Measurements from ENCODE around the gene LDHD. TPM values are rescaled to one million over a fixed set of nuclear protein-coding genes. Genes with fewer than 3 reads are reported as not detected.

Gene LDHD
- total RNA-seq, 3 donors from 2014 or later: 52.6 to 132 (median 67.2) TPM

DNA sequence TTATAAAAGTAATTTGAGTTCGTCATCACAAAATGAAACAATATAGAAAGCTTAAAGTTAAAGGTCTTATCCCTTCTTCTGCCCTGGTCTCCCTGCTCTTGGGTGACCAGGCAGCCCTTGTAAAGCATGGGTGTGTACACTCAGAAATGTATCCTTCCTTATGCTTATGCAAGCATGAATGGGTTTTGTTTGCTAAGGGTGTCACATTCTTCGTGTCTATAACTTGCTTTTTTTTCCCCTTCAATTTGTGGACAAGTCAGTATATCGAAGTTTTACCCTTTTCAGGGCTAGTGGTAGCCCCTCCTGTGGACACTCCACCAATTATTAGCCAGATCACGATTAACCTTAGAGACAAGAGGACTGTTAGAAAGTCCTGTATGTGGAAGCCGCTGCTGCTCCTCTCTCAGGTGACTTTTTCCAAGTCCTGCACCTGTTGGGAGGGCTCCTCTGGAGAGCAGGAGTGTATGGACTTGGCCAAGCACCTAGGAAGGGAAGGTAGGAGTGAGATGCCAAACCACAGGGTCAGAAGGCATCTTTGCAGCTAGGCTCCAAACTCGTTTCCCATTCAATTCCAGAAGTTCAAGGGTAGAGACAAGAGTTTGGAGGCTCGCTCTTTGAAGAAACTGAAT is 50.9 kb downstream of the LDHD start:
- Histone ChIP-seq H3K9me3 (no peaks in the 10 kb centered on the region), H3K4me3 (no peak overlapping the region), H3K4me1 (ENCODE audit: low read depth) (peaks cover 31% of the 10 kb centered on the region), H3K36me3 (ENCODE audit: low read depth) (no peaks in the 10 kb centered on the region)
- peak; percentile 82 for ATAC-seq
- DNase-seq: peak in 1 of 3 donors; percentile 76
- intact Hi-C loops (cut with DNase I, micrococcal nuclease): no loop called here
- TF ChIP-seq, protein P1, sequence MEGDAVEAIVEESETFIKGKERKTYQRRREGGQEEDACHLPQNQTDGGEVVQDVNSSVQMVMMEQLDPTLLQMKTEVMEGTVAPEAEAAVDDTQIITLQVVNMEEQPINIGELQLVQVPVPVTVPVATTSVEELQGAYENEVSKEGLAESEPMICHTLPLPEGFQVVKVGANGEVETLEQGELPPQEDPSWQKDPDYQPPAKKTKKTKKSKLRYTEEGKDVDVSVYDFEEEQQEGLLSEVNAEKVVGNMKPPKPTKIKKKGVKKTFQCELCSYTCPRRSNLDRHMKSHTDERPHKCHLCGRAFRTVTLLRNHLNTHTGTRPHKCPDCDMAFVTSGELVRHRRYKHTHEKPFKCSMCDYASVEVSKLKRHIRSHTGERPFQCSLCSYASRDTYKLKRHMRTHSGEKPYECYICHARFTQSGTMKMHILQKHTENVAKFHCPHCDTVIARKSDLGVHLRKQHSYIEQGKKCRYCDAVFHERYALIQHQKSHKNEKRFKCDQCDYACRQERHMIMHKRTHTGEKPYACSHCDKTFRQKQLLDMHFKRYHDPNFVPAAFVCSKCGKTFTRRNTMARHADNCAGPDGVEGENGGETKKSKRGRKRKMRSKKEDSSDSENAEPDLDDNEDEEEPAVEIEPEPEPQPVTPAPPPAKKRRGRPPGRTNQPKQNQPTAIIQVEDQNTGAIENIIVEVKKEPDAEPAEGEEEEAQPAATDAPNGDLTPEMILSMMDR (IDR thresholded peaks at IDR 0.05): no peak

DNA sequence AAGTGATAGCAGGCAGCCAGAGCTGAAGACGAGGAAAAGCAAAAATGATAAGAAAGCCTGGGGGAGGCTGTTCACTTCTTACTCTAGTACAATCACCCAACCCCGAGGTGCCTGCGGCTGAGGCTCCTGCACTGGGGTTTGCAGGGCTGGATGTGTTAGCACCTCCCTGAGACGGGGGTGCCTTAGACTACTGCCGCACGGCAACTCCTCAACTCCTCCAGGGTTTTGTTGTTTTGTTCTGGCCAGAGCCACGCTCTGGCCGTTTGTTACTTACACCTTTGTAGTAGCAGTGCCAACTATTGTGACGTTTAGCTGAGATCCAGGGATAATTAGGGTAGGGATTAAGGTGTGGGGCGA is 51.5 kb downstream of the LDHD start:
- DNase-seq (peak; percentile 55 to 69 (median 64)), ATAC-seq (peak; percentile 46)
- intact Hi-C loops (cut with DNase I, micrococcal nuclease): no loop called here
- Histone ChIP-seq H3K9me3 (no peaks in the 10 kb centered on the region), H3K4me3 (no peak overlapping the region), H3K4me1 (ENCODE audit: low read depth) (peaks cover 28% of the 10 kb centered on the region), H3K36me3 (ENCODE audit: low read depth) (no peaks in the 10 kb centered on the region)
- TF ChIP-seq, protein P1 (IDR thresholded peaks at IDR 0.05): no peak

DNA sequence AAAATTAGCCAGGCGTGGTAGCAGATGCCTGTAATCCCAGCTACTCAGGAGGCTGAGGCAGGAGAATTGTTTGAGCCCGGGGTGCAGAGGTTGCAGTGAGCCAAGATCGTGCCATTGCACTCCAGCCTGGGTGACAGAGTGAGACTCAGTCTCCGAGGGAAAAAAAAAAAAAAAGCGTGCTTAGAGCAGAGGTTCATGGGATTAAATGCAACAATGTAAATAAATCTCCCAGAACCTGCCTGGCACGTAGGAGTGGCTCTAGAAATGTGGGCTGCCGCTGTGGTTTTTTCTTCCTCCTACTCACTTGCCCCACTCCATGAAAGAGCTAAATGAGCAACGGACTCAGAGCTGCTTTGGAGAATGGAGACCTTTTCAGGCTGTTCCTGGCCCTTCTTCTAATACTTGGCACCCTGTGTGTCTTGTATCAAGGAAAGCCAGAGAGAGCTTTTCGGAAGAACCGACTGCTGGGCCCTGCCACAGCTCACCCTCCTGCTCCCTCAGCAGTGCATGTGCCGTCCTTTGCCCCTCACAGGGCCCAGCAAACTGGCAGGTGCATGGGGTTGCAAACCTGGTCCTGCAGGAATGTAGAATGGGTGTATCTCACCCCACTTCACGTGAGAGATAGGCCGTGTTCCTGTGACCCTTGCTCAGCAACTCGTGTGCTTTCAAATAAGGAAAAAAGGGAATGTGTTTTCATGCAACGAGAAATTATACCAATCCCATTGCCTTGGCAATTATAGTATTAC is 52.0 kb downstream of the LDHD start:
- no peak overlapping the region for H3K4me3 ChIP-seq
- H3K4me1 ChIP-seq (ENCODE audit: low read depth): peaks cover 22% of the 10 kb centered on the region
- DNase-seq: peak; percentile 74 to 78 (median 77)
- H3K36me3 ChIP-seq (ENCODE audit: low read depth): no peaks in the 10 kb centered on the region
- intact Hi-C loops (cut with DNase I, micrococcal nuclease): no loop called here
- no peaks in the 10 kb centered on the region for H3K9me3 ChIP-seq
- ATAC-seq: peak; percentile 85
- TF ChIP-seq, protein P1 (IDR thresholded peaks at IDR 0.05): no peak

DNA sequence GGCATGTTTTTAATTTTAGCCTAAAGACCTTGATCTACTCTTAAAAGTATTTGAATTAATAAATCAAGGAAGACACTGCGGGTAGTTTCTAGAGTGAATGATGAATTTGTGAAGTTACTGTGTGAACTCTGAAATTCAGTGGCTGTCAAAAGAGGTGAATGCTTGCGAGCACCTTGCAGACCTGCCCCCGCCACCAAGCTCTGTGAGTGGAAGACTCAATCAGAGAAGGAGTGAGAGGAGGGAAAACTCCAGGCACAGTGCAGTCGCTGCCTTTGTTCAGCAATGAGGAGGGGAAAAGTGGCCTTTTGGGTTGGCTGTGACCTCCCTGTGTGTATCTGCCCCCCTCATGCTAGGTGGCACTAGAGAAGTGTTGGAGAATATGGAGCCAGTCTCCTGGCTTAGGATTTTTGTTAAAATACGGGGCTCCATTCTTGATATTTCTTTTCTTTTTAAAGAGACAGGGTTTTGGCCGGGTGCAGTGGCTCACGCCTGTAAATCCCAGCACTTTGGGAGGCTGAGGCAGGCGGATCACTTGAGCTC is 53.0 kb downstream of the LDHD start:
- intact Hi-C loops (cut with DNase I, micrococcal nuclease): no loop called here
- DNase-seq: no peak
- Histone ChIP-seq H3K4me1 (ENCODE audit: low read depth) (peaks cover 20% of the 10 kb centered on the region), H3K4me3 (no peak overlapping the region), H3K9me3 (no peaks in the 10 kb centered on the region), H3K36me3 (ENCODE audit: low read depth) (no peaks in the 10 kb centered on the region)
- no peak for ATAC-seq
- TF ChIP-seq, protein P1 (IDR thresholded peaks at IDR 0.05): no peak

DNA sequence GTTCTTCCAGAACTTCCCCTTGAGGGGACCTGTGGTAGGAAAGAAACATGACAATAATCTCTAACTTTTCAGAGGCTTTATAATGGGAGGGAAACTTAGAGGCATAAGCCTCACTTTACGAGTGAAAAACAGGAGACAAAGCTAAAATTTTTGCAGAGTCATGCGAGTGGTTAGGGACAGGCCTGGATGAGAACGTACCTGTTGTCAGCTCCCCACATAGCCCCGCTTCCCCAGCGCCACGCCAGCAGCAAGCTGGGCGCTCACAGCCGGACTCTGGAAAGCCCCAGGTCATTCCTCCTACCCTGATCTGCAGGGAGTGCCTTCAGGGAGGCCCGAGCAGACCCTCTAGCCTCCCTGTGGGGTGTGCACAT is 53.6 kb downstream of the LDHD start:
- H3K9me3 ChIP-seq: no peaks in the 10 kb centered on the region
- H3K4me1 ChIP-seq (ENCODE audit: low read depth): peaks cover 20% of the 10 kb centered on the region
- no peaks in the 10 kb centered on the region for H3K36me3 ChIP-seq (ENCODE audit: low read depth)
- intact Hi-C loops (cut with DNase I, micrococcal nuclease): no loop called here
- H3K4me3 ChIP-seq: no peak overlapping the region
- DNase-seq (no peak), ATAC-seq (no peak)
- TF ChIP-seq, protein P1 (IDR thresholded peaks at IDR 0.05): no peak

All from mucosa of descending colon (tissue), 3 donors.